CD4-positive, CD25-positive, alpha-beta regulatory T cell (primary cell): ENCODE data around the gene ANO1. TPM values are rescaled to one million over a fixed set of nuclear protein-coding genes. Genes with fewer than 3 reads are reported as not detected.

Experiments
- ATAC-seq, 2 donors: fragments of 150-1000 bp; cut with Tn5 transposase; one replicate each; pipeline ENCODE4 v1.10.0; 2021; ENCODE audit warnings: low read depth in 2 of 2, moderate number of reproducible peaks in 2 of 2, moderate library complexity in 1 of 2
- DNase-seq, 3 donors: peaks; one replicate each; pipeline versions ENCODE4 v3.0.0 to v3.0.0-alpha.2; 2012 to 2022; ENCODE audit warnings: mixed read lengths in 1 of 3
- H3K27ac ChIP-seq: one replicate; pipeline ENCODE4 v1.7.0; 2013; ENCODE audit warnings: mild to moderate bottlenecking, low read length; ENCODE audit not compliant: insufficient read depth, poor library complexity, severe bottlenecking
- H3K27me3 ChIP-seq: one replicate; pipeline ENCODE4 v1.7.0; 2013; ENCODE audit warnings: low read length; ENCODE audit not compliant: control insufficient read depth, insufficient read depth
- H3K36me3 ChIP-seq: one replicate; pipeline ENCODE4 v1.7.0; 2013; ENCODE audit warnings: mild to moderate bottlenecking, low read length, moderate library complexity; ENCODE audit not compliant: control insufficient read depth, insufficient read depth
- H3K4me1 ChIP-seq: 2 replicates; pipeline ENCODE4 v1.7.0; 2013; ENCODE audit warnings: mild to moderate bottlenecking, low read length; ENCODE audit not compliant: insufficient read depth, control insufficient read depth, poor library complexity, severe bottlenecking
- H3K4me3 ChIP-seq: one replicate; pipeline ENCODE4 v1.7.0; 2013; ENCODE audit warnings: low read depth, mild to moderate bottlenecking, low read length, moderate library complexity
- H3K9me3 ChIP-seq, 2 experiments: 1 replicate in 1 of 2; 2 replicates in 1 of 2; pipeline ENCODE4 v1.7.0; 2013; ENCODE audit warnings: low read length in 2 of 2, mild to moderate bottlenecking in 1 of 2, moderate library complexity in 1 of 2; ENCODE audit not compliant: control insufficient read depth in 2 of 2
- H3K27ac Mint-ChIP-seq, 3 donors: one replicate each; pipeline ENCODE4 v1.8.0; 2020 to 2022; ENCODE audit warnings: mild to moderate bottlenecking in 3 of 3, mixed read lengths in 3 of 3, moderate library complexity in 2 of 3
- H3K27me3 Mint-ChIP-seq: one replicate; pipeline ENCODE4 v1.8.0; 2022; ENCODE audit warnings: mild to moderate bottlenecking, mixed read lengths
- H3K36me3 Mint-ChIP-seq: one replicate; pipeline ENCODE4 v1.8.0; 2020; ENCODE audit warnings: mixed read lengths
- H3K4me1 Mint-ChIP-seq, 4 donors: one replicate each; pipeline ENCODE4 v1.8.0; 2020 to 2022; ENCODE audit warnings: mixed read lengths in 4 of 4, mild to moderate bottlenecking in 1 of 4
- H3K4me3 Mint-ChIP-seq, 4 donors: one replicate each; pipeline ENCODE4 v1.8.0; 2020 to 2022; ENCODE audit warnings: mild to moderate bottlenecking in 4 of 4, mixed read lengths in 4 of 4, moderate library complexity in 3 of 4
- H3K9me3 Mint-ChIP-seq, 7 donors: one replicate each; pipeline ENCODE4 v1.8.0; 2020 to 2022; ENCODE audit warnings: mixed read lengths in 7 of 7, mild to moderate bottlenecking in 3 of 7, moderate library complexity in 2 of 7
- polyA plus RNA-seq, 4 donors: library from polyadenylated mRNA; unstranded; fragments of 300-500 nt; fragmentation: Illumina TruSeq; gene quantifications; one replicate each; pipeline ENCODE4 v1.2.3, GENCODE V29; 2021
- total RNA-seq: library from RNA; stranded (reverse); gene quantifications from one replicate; pipeline ENCODE4 v1.2.3, GENCODE V29; 2022

Gene ANO1
- total and polyA plus RNA-seq, 5 donors from 2014 or later, result not detected

GRCh38 chr11:70132641-70133040, 54.5 kb downstream of the ANO1 start:
- no peak overlapping the region for H3K4me3 Mint-ChIP-seq
- no peaks in the 10 kb centered on the region for H3K4me1 Mint-ChIP-seq
- ATAC-seq, result no peak
- H3K36me3 ChIP-seq, result no peaks in the 10 kb centered on the region
- H3K36me3 Mint-ChIP-seq, result no peaks in the 10 kb centered on the region
- H3K27me3 Mint-ChIP-seq, result no peaks in the 10 kb centered on the region
- H3K27ac Mint-ChIP-seq, result no peak overlapping the region
- no peak for DNase-seq
- no peak overlapping the region for H3K4me3 ChIP-seq
- H3K27me3 ChIP-seq, result no peaks in the 10 kb centered on the region
- no peak overlapping the region for H3K27ac ChIP-seq
- H3K9me3 ChIP-seq, result no peaks in the 10 kb centered on the region
- H3K9me3 Mint-ChIP-seq, result no peaks in the 10 kb centered on the region
- H3K4me1 ChIP-seq, result no peaks in the 10 kb centered on the region

- Histone ChIP-seq H3K27ac (no peak overlapping the region), H3K4me1 (no peaks in the 10 kb centered on the region), H3K27me3 (no peaks in the 10 kb centered on the region), H3K36me3 (no peaks in the 10 kb centered on the region), H3K9me3 (no peaks in the 10 kb centered on the region), H3K4me3 (no peak overlapping the region)
- no peak for ATAC-seq
- Mint-ChIP-seq H3K27me3 (no peaks in the 10 kb centered on the region), H3K4me1 (no peaks in the 10 kb centered on the region), H3K4me3 (no peak overlapping the region), H3K27ac (no peak overlapping the region), H3K9me3 (no peaks in the 10 kb centered on the region), H3K36me3 (no peaks in the 10 kb centered on the region)
- DNase-seq, result no peak
Observed at GRCh38 chr11:70133771-70134335, 55.7 kb downstream of the ANO1 start.

GRCh38 chr11:70134490-70134889, 56.4 kb downstream of the ANO1 start:
- Histone ChIP-seq H3K27ac (no peak overlapping the region), H3K9me3 (no peaks in the 10 kb centered on the region), H3K4me1 (no peaks in the 10 kb centered on the region), H3K4me3 (no peak overlapping the region), H3K36me3 (no peaks in the 10 kb centered on the region), H3K27me3 (no peaks in the 10 kb centered on the region)
- H3K36me3 Mint-ChIP-seq, result no peaks in the 10 kb centered on the region
- H3K9me3 Mint-ChIP-seq, result no peaks in the 10 kb centered on the region
- H3K4me3 Mint-ChIP-seq, result no peak overlapping the region
- no peaks in the 10 kb centered on the region for H3K27me3 Mint-ChIP-seq
- no peaks in the 10 kb centered on the region for H3K4me1 Mint-ChIP-seq
- no peak for ATAC-seq
- H3K27ac Mint-ChIP-seq, result no peak overlapping the region
- no peak for DNase-seq

GRCh38 chr11:70135142-70135541, 57.0 kb downstream of the ANO1 start:
- Histone ChIP-seq H3K9me3 (no peaks in the 10 kb centered on the region), H3K36me3 (no peaks in the 10 kb centered on the region), H3K4me3 (no peak overlapping the region), H3K27ac (no peak overlapping the region), H3K27me3 (no peaks in the 10 kb centered on the region), H3K4me1 (no peaks in the 10 kb centered on the region)
- Mint-ChIP-seq H3K27ac (no peak overlapping the region), H3K4me1 (no peaks in the 10 kb centered on the region), H3K9me3 (no peaks in the 10 kb centered on the region), H3K27me3 (peaks cover 2% of the 10 kb centered on the region), H3K36me3 (no peaks in the 10 kb centered on the region), H3K4me3 (no peak overlapping the region)
- no peak for DNase-seq
- no peak for ATAC-seq

- DNase-seq (no peak), ATAC-seq (no peak)
- no peak overlapping the region for H3K4me3 Mint-ChIP-seq
- H3K36me3 ChIP-seq, result no peaks in the 10 kb centered on the region
- H3K27ac ChIP-seq, result no peak overlapping the region
- no peaks in the 10 kb centered on the region for H3K4me1 Mint-ChIP-seq
- no peak overlapping the region for H3K27ac Mint-ChIP-seq
- peaks cover 7% of the 10 kb centered on the region for H3K27me3 Mint-ChIP-seq
- no peaks in the 10 kb centered on the region for H3K9me3 ChIP-seq
- peaks cover 0 to 2% (median 0%) of the 10 kb centered on the region in 7 donors for H3K9me3 Mint-ChIP-seq
- H3K36me3 Mint-ChIP-seq, result no peaks in the 10 kb centered on the region
- H3K4me1 ChIP-seq, result no peaks in the 10 kb centered on the region
- H3K4me3 ChIP-seq, result no peak overlapping the region
- H3K27me3 ChIP-seq, result no peaks in the 10 kb centered on the region
Observed at GRCh38 chr11:70135625-70136059, 57.5 kb downstream of the ANO1 start.

GRCh38 chr11:70137383-70137782, 59.3 kb downstream of the ANO1 start:
- Histone ChIP-seq H3K27ac (no peak overlapping the region), H3K36me3 (no peaks in the 10 kb centered on the region), H3K9me3 (no peaks in the 10 kb centered on the region), H3K27me3 (no peaks in the 10 kb centered on the region), H3K4me1 (no peaks in the 10 kb centered on the region), H3K4me3 (no peak overlapping the region)
- no peak for DNase-seq
- H3K9me3 Mint-ChIP-seq, result peaks cover 0 to 2% (median 0%) of the 10 kb centered on the region in 7 donors
- no peak for ATAC-seq
- H3K4me1 Mint-ChIP-seq, result no peaks in the 10 kb centered on the region
- H3K36me3 Mint-ChIP-seq, result no peaks in the 10 kb centered on the region
- peaks cover 18% of the 10 kb centered on the region for H3K27me3 Mint-ChIP-seq
- H3K27ac Mint-ChIP-seq, result no peak overlapping the region
- H3K4me3 Mint-ChIP-seq, result no peak overlapping the region

- no peaks in the 10 kb centered on the region for H3K36me3 ChIP-seq
- Mint-ChIP-seq H3K27me3 (peaks cover 25% of the 10 kb centered on the region), H3K4me1 (no peaks in the 10 kb centered on the region), H3K27ac (no peak overlapping the region), H3K9me3 (peaks cover 0 to 2% (median 0%) of the 10 kb centered on the region in 7 donors), H3K36me3 (no peaks in the 10 kb centered on the region), H3K4me3 (no peak overlapping the region)
- H3K9me3 ChIP-seq, result no peaks in the 10 kb centered on the region
- ATAC-seq (no peak), DNase-seq (no peak)
- no peak overlapping the region for H3K4me3 ChIP-seq
- H3K4me1 ChIP-seq, result no peaks in the 10 kb centered on the region
- no peaks in the 10 kb centered on the region for H3K27me3 ChIP-seq
- H3K27ac ChIP-seq, result no peak overlapping the region
Observed at GRCh38 chr11:70138403-70138802, 60.3 kb downstream of the ANO1 start.

- no peaks in the 10 kb centered on the region for H3K9me3 ChIP-seq
- H3K36me3 Mint-ChIP-seq, result no peaks in the 10 kb centered on the region
- no peaks in the 10 kb centered on the region for H3K27me3 ChIP-seq
- H3K27ac ChIP-seq, result no peak overlapping the region
- ATAC-seq (no peak), DNase-seq (no peak)
- H3K4me1 Mint-ChIP-seq, result no peaks in the 10 kb centered on the region
- H3K9me3 Mint-ChIP-seq, result peaks cover 0 to 2% (median 0%) of the 10 kb centered on the region in 7 donors
- no peak overlapping the region for H3K4me3 ChIP-seq
- H3K4me3 Mint-ChIP-seq, result no peak overlapping the region
- no peaks in the 10 kb centered on the region for H3K4me1 ChIP-seq
- H3K27me3 Mint-ChIP-seq, result peaks cover 30% of the 10 kb centered on the region
- H3K36me3 ChIP-seq, result no peaks in the 10 kb centered on the region
- H3K27ac Mint-ChIP-seq, result no peak overlapping the region
Observed at GRCh38 chr11:70139785-70140410, 61.8 kb downstream of the ANO1 start.
